GM10266 (cell line): ENCODE measurements around the gene PML.

Experiments
- DNase-seq: peaks from one replicate; pipeline ENCODE4 v3.0.0; 2012; ENCODE audit errors: extremely low spot score
- TF ChIP-seq, protein P1 (sequence below): IDR thresholded peaks from 2 replicates; pipeline ENCODE4 v1.5.1; 2012; ENCODE audit warnings: mild to moderate bottlenecking, low read depth; ENCODE audit not compliant: control insufficient read depth, insufficient read depth; ENCODE audit errors: missing control alignments

The PML gene

DNA sequence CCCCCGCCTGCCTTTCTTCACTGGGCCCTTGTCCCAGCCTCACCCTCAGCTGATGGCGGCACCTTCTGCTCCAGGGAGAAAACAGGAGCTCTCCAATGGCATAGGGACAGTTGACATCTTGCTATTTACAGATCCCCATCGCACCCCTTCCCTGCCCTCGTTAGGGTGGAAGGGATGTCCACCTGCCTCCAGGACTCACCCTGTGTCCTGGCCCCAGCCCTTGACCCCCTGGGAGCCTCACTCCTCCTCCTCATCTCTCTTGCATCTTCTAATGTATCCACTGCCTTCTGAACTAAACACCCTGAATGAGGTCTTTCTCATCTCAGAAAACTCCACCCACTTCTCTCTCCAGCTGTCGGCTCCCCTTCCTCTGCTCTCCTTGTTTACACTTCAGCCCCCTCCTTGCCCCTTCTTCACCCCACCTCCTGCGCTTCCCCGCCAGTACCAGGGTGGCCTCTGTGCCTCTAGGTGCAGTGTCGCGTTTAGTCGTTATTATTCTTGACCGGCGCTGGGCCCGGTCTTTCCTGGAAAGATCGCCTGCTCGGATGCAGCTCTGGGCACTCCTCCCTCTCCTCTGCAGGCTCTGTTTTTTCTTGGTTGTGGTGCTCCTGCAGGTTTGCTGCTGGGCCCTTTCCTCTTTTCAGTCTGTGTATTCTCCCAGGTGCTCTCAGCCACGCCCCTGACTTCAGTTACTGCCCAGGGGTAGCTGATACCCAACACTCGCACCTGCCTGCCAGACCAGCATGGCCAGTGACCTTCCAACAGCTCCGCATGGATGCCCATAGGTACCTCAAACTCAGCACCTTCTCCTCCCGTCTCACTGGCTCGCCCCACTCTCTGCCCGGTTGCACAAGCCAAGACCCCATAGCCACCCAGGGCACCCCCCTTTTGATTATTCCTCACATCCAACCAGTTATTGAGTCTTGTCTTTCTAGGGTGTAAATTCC, 42.9 kb downstream of the PML start:
- no peak for DNase-seq
- TF ChIP-seq, protein P1, sequence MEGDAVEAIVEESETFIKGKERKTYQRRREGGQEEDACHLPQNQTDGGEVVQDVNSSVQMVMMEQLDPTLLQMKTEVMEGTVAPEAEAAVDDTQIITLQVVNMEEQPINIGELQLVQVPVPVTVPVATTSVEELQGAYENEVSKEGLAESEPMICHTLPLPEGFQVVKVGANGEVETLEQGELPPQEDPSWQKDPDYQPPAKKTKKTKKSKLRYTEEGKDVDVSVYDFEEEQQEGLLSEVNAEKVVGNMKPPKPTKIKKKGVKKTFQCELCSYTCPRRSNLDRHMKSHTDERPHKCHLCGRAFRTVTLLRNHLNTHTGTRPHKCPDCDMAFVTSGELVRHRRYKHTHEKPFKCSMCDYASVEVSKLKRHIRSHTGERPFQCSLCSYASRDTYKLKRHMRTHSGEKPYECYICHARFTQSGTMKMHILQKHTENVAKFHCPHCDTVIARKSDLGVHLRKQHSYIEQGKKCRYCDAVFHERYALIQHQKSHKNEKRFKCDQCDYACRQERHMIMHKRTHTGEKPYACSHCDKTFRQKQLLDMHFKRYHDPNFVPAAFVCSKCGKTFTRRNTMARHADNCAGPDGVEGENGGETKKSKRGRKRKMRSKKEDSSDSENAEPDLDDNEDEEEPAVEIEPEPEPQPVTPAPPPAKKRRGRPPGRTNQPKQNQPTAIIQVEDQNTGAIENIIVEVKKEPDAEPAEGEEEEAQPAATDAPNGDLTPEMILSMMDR: no peak

DNA sequence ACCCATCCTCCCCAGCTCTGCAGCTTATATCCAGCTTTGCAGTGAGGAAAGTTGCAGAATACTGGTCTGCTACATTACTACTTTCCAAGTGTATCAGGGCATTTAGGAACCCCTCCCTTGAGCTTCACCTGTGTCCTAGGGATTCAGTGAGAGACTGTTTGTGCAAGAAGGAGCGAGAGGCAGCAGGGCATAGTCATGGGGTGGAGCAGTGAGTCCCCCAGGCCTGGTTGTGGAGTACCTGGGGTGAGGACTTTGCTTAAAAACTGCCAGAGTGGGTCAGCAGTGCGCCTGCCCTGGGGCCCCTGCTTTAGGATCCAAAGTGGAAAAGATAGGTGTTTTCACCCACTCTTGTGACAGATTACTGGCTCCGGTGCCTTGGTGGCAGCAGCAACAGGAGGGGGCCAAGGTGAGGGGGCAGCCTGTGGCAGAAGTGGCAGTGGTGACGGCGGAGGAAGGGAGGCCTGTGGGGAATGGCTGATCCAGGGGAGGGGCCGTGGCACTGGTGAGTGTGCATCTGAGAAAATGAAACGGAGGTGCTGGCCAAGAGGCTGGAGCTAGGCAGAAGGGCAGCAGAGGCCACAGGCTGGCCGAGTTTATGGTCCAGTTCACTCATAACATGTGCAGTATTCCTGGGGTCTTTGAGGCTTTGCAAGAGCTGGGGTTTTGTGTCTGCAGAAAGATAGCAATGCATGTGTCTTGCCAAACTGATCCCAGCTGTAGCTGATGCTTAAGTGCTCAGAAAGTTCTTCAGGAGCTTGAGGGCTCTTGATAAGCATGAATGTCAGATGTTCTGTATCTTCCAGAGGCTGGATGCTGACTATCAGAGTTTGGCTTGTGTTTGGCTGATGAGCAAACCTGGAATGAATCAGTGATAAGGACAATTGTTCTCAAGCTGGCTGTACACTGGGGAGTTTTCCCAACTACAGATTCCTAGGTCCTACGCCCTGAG, 44.5 kb downstream of the PML start:
- DNase-seq: no peak
- TF ChIP-seq, protein P1: no peak

DNA sequence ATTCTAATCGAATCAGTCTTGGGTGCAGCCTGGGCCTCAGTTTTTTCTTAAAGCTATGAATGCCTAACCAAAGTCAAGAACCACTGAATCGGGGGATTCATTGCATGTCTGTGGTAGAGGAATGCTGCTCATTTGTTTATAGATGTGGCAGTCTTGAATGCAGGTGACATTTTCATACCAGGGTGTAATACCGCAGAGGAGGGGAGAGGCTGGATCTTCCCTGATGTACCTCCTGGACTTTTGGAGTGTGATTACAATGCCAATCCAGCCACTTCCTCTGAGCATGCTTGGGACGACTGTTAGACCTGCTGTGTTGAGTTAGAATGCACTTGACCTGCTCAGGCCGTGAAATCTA, 45.1 kb downstream of the PML start:
- DNase-seq: no peak
- TF ChIP-seq, protein P1: no peak

DNA sequence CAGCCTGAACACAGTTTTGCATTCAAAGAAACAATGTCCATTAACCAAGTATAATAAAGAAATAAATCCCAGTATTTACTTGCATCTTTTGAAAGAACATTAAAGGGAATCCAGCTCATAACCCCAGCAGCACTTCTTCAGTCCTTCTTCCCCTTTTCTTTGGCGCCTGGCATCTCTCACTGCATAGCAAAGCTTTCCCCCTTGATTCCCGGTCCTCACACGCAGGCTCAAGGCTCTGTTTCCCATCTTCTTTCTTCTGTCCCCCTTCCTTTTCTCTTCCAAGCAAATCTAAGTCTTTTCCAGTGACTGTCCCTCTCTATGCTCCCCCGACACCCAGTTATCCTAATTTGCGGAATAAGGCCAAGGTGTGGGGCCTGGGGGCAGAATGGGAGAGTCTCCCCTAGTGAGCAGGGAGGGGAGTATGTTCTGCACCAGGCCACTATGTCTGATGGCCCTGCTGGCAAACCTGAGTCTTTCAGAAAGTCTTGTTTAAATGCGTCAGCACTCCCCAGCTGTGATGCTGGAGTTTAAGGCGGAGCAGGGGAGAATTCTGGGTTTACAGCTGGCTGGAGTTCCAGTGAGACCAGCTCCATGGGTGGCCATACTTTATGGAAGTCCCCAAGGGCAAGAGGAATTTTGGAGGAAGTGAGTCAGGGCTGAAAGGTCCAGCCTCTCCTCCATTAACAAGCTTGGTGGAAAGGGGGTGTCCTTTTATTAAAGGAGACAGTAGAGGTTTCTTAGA, 45.8 kb downstream of the PML start:
- TF ChIP-seq, protein P1: no peak
- DNase-seq: no peak

DNA sequence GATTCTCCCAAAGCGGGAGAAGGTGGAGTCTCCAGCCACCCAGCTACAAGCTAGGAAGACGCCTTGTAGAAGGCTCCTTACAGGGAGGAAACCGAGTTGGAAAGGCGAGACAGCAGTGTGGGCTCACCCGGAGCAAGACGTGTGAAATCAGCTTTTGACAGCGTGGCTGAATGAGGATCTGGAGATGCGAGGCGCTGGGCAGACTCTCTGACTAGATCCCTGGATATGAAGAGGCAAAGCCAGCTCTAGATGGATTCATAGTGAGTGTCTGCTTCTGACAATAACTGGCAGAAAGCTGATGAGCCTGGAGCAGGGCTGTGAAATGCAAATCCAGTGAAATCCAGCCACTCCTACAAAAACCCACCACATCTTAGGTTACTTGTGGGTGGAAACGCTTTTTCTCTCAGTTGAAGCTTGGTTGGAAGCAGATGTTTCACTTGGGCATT, 46.8 kb downstream of the PML start:
- TF ChIP-seq, protein P1: no peak
- DNase-seq: no peak

DNA sequence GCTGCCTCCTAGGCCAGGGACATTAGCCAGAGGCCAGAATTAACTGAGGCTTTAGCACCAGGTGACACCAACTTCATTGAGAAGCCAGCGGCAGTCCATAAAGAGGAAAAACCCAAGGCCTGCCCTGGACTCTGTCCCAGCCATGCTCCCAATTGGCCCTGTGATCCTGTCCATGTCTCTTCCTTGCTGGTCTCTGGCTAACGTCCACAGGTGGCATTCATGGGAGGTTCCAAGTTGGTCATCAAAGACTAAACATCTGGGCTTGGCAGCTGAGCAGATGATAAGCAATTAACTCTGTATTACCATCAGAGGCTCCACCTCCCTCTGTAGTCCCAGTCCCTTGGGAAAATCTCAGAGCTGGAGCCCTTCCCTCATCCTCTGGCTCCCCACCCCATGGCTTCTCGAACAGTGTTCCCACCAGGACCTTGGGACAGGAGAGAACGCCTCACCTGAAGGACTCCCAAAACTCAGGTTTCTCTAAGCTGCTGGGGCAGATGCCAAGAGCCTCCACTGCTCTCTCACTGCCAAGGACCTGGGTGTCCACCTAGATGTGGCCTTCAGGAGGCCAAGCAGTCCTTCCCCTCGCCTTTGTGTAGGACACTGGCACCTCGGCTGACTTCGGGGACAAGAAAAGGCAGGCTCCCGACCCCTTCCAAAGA, 47.4 kb downstream of the PML start:
- TF ChIP-seq, protein P1: no peak
- DNase-seq: no peak
